HepG2 (cell line): Measurements from ENCODE around the gene RFTN1. TPM values are rescaled to one million over a fixed set of nuclear protein-coding genes. Genes with fewer than 3 reads are reported as not detected.

Source experiments
- ATAC-seq: fragments of 200-7000 bp; cut with Tn5 transposase; 3 replicates; pipeline ENCODE4 v1.9.1; 2020; ENCODE audit warnings: mild to moderate bottlenecking, moderate library complexity
- BruUV-seq: library from RNA; stranded (reverse); fragments of 400-500 nt; replicated peaks from 2 replicates; lab custom pipeline; 2021; lab: Mats Ljungman, UMichigan
- CTCF ChIA-PET: fragments of 300-600 bp; formaldehyde crosslinking; extraction: SDS; loops from one replicate; lab custom pipeline; 2021; ENCODE audit warnings: low total read pairs, inconsistent platforms, low intra/inter-chr PET ratio; lab: Yijun Ruan, JAX
- POLR2A ChIA-PET: fragments of 350-600 bp; sonication (Branson Sonifier 250); formaldehyde crosslinking; loops from one replicate; lab custom pipeline; 2020; ENCODE audit warnings: antibody characterized with exemption, inconsistent platforms; lab: Yijun Ruan, JAX
- DNase-seq: peaks from one replicate; pipeline ENCODE4 v3.0.0-alpha.2; 2015; ENCODE audit warnings: low spot score
- FAIRE-seq: peaks from 3 replicates; lab custom pipeline; 2011; peaks lifted over from hg19 to GRCh38; lab: Jason Lieb, UNC
- H2AFZ ChIP-seq: one replicate; pipeline ENCODE4 v1.6.1; 2011; ENCODE audit warnings: low read length, inconsistent platforms
- H3K27ac ChIP-seq: fragments of 300-600 bp; 3 replicates; pipeline ENCODE4 v1.8.0; 2011; ENCODE audit warnings: mixed run types, mild to moderate bottlenecking, mixed read lengths, low read length, inconsistent platforms; ENCODE audit not compliant: insufficient read depth; ENCODE audit errors: extremely low read length
- H3K27me3 ChIP-seq, 2 experiments: fragments of 200-600 bp in 1 of 2; 2 replicates in 1 of 2; 3 replicates in 1 of 2; pipeline versions ENCODE4 v1.6.0 to v1.8.0; 2011; ENCODE audit warnings: low read length in 2 of 2, mild to moderate bottlenecking in 2 of 2, moderate library complexity in 2 of 2, inconsistent platforms in 1 of 2; ENCODE audit not compliant: insufficient read depth in 2 of 2, control insufficient read depth in 1 of 2
- H3K36me3 ChIP-seq, 2 experiments: fragments of 200-600 bp in 1 of 2; replicated peaks in 1 of 2; 2 replicates in 1 of 2; 3 replicates in 1 of 2; pipeline versions ENCODE4 v1.5.1 to v1.8.0; 2011; ENCODE audit warnings: low read length in 2 of 2, inconsistent platforms in 1 of 2; ENCODE audit not compliant: insufficient read depth in 2 of 2, control insufficient read depth in 1 of 2
- H3K4me1 ChIP-seq: 2 replicates; pipeline ENCODE4 v1.5.1; 2012; ENCODE audit warnings: low read length, inconsistent platforms; ENCODE audit not compliant: insufficient read depth
- H3K4me2 ChIP-seq: 2 replicates; pipeline ENCODE4 v1.6.0; 2011; ENCODE audit warnings: low read depth, low read length, inconsistent platforms
- H3K4me3 ChIP-seq, 3 experiments: fragments of 200-600 bp in 1 of 3; sonication (generic), shearing (Covaris generic) in 1 of 3; replicated peaks in 1 of 3; 2 replicates each; pipeline ENCODE4 v1.5.1; 2011 to 2016; ENCODE audit warnings: low read length in 3 of 3, inconsistent platforms in 2 of 3, low read depth in 2 of 3, mild to moderate bottlenecking in 2 of 3, control low read depth in 1 of 3, mixed read lengths in 1 of 3; ENCODE audit not compliant: insufficient read depth in 1 of 3
- H3K79me2 ChIP-seq: one replicate; pipeline ENCODE4 v1.6.1; 2011; ENCODE audit warnings: low read length, inconsistent platforms; ENCODE audit not compliant: insufficient read depth
- H3K9ac ChIP-seq: 2 replicates; pipeline ENCODE4 v1.6.0; 2011; ENCODE audit warnings: mild to moderate bottlenecking, low read depth, low read length, inconsistent platforms; ENCODE audit not compliant: insufficient read depth
- H3K9me3 ChIP-seq: 2 replicates; pipeline ENCODE4 v1.5.1; 2012; ENCODE audit warnings: mild to moderate bottlenecking, low read length
- H4K20me1 ChIP-seq: 2 replicates; pipeline ENCODE4 v1.6.0; 2011; ENCODE audit warnings: inconsistent platforms, mild to moderate bottlenecking, low read length, moderate library complexity; ENCODE audit not compliant: insufficient read depth
- FOXK1 ChIP-seq: sonication (generic); formaldehyde crosslinking; IDR thresholded peaks from 2 replicates; pipeline ENCODE4 v1.4.0; 2020; ENCODE audit warnings: low read depth, missing genetic modification reagents, borderline replicate concordance
- ZNF276 ChIP-seq: sonication (generic); formaldehyde crosslinking; IDR thresholded peaks from 2 replicates; pipeline ENCODE4 v1.4.0; 2020; ENCODE audit warnings: mild to moderate bottlenecking, low read depth, missing genetic modification reagents
- ZNF513 ChIP-seq: sonication (generic); formaldehyde crosslinking; conservative IDR thresholded peaks from 2 replicates; pipeline ENCODE4 v1.5.0; 2020; ENCODE audit warnings: missing genetic modification reagents
- WGBS: methylation state at CpG from one replicate; pipeline ENCODE4 v1.1.6; 2017; ENCODE audit warnings: low lambda C conversion rate; 5-methylcytosine and 5-hydroxymethylcytosine counted together
- in situ Hi-C: cut with HindIII; loops from 2 replicates; pipeline ENCODE4 v1.10.0; 2017; ENCODE audit warnings: low pct_unique_long_range_greater_than_20kb; ENCODE audit not compliant: extremely low pct_ligation_motif_present
- intact Hi-C: fragments of 100-400 bp; cut with micrococcal nuclease; formaldehyde crosslinking; loops from one replicate; pipeline ENCODE4 v1.10.0; 2022; ENCODE audit not compliant: unreplicated experiment
- polyA plus RNA-seq, 8 experiments: library from polyadenylated mRNA; depleted of rRNA in 3 of 8; stranded (reverse) in 7 of 8; unstranded in 1 of 8; fragments of >200 nt; fragmentation: Illumina TruSeq in 4 of 8; extraction: Trizol in 4 of 8; gene quantifications; 2 replicates each; pipeline versions ENCODE4 v1.2.1 to v1.2.3, GENCODE V29; 2011 to 2016; ENCODE audit warnings: low read depth in 4 of 8, missing spikeins in 1 of 8, mixed read lengths in 1 of 8; ENCODE audit not compliant: insufficient read depth in 1 of 8
- total RNA-seq, 5 experiments: library from RNA; depleted of rRNA; stranded (reverse); fragments of >200 nt; fragmentation: Illumina TruSeq; extraction: Trizol; gene quantifications; 2 replicates each; pipeline ENCODE4 v1.2.3, GENCODE V29; 2016; ENCODE audit warnings: low read depth in 1 of 5
- TF ChIP-seq, protein P1 (sequence below): sonication (generic); formaldehyde crosslinking; IDR thresholded peaks from 2 replicates; pipeline ENCODE4 v1.4.0; 2020; ENCODE audit warnings: missing genetic modification reagents
- TF ChIP-seq, protein P2 (sequence below): sonication (generic); formaldehyde crosslinking; IDR thresholded peaks from 2 replicates; pipeline ENCODE4 v1.5.1; 2020; ENCODE audit warnings: mild to moderate bottlenecking, missing genetic modification reagents, borderline replicate concordance
- TF ChIP-seq, protein P3 (sequence below): sonication (generic); formaldehyde crosslinking; IDR thresholded peaks from 2 replicates; pipeline ENCODE4 v1.8.1; 2023; ENCODE audit warnings: mild to moderate bottlenecking, inconsistent platforms, moderate library complexity, missing genetic modification reagents, borderline replicate concordance

The RFTN1 gene
- total and polyA plus RNA-seq, 2 of the 13 experiments (the other 11 are each of a cell fraction or from before 2014, with no cell fraction given), result not detected

DNA sequence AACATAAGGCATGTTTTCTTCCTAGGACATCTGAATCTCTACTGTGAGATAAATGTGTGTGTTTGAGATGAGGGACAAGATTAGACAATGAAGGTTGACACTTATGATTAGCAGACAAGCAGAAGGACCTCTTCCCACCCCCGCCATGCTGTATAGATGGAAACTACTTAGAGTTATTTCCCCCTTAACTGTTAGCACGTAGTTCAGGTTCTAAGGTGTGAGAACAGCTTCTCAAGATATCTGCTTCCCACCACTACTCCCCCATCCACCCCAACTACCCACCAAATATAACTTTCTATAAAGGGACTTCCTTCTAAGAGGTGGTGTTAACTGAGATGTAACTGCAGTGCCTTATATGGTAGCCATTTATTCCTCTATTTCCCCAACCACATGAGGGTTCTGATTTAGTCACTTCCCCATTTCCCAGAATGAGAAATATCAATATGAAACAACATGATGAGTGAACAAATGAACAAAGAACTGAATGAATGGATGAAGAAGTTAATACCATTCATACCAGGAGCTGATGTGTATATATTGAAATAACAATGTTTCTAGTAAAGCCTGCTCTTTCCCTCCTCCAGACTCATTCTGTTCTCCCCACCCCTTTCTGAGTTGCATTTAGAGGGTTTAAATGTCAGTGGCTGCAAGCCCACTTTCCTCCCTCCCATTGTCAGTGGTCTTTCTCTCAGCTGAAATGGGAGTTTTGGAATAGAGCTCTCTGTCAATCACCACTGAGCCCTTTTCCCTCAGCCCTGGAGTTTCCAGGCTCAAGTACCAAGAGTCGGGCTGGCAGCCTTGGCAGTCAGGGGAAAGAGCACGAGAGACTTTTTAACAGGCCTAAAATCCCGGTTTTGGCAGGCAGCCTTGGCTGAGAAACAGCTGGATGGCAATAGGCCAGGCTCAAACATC is 7.7 kb upstream of the RFTN1 start:
- intact Hi-C loops, result no loop called here
- no peak overlapping the region for H2AFZ ChIP-seq
- in situ Hi-C loops, result no loop called here
- H3K36me3 ChIP-seq, result no peaks in the 10 kb centered on the region
- H3K79me2 ChIP-seq, result no peaks in the 10 kb centered on the region
- H3K4me3 ChIP-seq, result no peak overlapping the region
- no peak overlapping the region for H3K4me2 ChIP-seq
- DNase-seq, result no peak
- no peak for ATAC-seq
- H3K27ac ChIP-seq, result no peak overlapping the region
- no peak overlapping the region for H3K9ac ChIP-seq
- no peaks in the 10 kb centered on the region for H4K20me1 ChIP-seq
- ChIA-PET POLR2A (no interaction called here), CTCF (no interaction called here)
- peaks cover 5% of the 10 kb centered on the region; the same call in 1 of the 2 replicates for H3K9me3 ChIP-seq
- no peaks in the 10 kb centered on the region for H3K4me1 ChIP-seq
- no peak for FAIRE-seq
- BruUV-seq, result no TSS peak
- H3K27me3 ChIP-seq, result peaks cover under 1 to 10% of the 10 kb centered on the region in 2 experiments; a peak in 2 of 5 replicates
- 4% methylated on average over 5 of the region's 5 CpGs for WGBS
- TF ChIP-seq FOXK1 (CRISPR knock-in tag), result no peak
- no peak for TF ChIP-seq ZNF513 (CRISPR knock-in tag)
- TF ChIP-seq ZNF276, result no peak
- TF ChIP-seq, protein P1, sequence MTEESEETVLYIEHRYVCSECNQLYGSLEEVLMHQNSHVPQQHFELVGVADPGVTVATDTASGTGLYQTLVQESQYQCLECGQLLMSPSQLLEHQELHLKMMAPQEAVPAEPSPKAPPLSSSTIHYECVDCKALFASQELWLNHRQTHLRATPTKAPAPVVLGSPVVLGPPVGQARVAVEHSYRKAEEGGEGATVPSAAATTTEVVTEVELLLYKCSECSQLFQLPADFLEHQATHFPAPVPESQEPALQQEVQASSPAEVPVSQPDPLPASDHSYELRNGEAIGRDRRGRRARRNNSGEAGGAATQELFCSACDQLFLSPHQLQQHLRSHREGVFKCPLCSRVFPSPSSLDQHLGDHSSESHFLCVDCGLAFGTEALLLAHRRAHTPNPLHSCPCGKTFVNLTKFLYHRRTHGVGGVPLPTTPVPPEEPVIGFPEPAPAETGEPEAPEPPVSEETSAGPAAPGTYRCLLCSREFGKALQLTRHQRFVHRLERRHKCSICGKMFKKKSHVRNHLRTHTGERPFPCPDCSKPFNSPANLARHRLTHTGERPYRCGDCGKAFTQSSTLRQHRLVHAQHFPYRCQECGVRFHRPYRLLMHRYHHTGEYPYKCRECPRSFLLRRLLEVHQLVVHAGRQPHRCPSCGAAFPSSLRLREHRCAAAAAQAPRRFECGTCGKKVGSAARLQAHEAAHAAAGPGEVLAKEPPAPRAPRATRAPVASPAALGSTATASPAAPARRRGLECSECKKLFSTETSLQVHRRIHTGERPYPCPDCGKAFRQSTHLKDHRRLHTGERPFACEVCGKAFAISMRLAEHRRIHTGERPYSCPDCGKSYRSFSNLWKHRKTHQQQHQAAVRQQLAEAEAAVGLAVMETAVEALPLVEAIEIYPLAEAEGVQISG (CRISPR knock-in tag), result no peak
- TF ChIP-seq, protein P2, sequence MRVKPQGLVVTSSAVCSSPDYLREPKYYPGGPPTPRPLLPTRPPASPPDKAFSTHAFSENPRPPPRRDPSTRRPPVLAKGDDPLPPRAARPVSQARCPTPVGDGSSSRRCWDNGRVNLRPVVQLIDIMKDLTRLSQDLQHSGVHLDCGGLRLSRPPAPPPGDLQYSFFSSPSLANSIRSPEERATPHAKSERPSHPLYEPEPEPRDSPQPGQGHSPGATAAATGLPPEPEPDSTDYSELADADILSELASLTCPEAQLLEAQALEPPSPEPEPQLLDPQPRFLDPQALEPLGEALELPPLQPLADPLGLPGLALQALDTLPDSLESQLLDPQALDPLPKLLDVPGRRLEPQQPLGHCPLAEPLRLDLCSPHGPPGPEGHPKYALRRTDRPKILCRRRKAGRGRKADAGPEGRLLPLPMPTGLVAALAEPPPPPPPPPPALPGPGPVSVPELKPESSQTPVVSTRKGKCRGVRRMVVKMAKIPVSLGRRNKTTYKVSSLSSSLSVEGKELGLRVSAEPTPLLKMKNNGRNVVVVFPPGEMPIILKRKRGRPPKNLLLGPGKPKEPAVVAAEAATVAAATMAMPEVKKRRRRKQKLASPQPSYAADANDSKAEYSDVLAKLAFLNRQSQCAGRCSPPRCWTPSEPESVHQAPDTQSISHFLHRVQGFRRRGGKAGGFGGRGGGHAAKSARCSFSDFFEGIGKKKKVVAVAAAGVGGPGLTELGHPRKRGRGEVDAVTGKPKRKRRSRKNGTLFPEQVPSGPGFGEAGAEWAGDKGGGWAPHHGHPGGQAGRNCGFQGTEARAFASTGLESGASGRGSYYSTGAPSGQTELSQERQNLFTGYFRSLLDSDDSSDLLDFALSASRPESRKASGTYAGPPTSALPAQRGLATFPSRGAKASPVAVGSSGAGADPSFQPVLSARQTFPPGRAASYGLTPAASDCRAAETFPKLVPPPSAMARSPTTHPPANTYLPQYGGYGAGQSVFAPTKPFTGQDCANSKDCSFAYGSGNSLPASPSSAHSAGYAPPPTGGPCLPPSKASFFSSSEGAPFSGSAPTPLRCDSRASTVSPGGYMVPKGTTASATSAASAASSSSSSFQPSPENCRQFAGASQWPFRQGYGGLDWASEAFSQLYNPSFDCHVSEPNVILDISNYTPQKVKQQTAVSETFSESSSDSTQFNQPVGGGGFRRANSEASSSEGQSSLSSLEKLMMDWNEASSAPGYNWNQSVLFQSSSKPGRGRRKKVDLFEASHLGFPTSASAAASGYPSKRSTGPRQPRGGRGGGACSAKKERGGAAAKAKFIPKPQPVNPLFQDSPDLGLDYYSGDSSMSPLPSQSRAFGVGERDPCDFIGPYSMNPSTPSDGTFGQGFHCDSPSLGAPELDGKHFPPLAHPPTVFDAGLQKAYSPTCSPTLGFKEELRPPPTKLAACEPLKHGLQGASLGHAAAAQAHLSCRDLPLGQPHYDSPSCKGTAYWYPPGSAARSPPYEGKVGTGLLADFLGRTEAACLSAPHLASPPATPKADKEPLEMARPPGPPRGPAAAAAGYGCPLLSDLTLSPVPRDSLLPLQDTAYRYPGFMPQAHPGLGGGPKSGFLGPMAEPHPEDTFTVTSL, result no peak
- TF ChIP-seq, protein P3, sequence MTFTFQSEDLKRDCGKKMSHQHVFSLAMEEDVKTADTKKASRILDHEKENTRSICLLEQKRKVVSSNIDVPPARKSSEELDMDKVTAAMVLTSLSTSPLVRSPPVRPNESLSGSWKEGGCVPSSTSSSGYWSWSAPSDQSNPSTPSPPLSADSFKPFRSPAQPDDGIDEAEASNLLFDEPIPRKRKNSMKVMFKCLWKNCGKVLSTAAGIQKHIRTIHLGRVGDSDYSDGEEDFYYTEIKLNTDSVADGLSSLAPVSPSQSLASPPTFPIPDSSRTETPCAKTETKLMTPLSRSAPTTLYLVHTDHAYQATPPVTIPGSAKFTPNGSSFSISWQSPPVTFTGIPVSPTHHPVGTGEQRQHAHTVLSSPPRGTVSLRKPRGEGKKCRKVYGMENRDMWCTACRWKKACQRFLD, result no peak
